ENCODE measurements around the gene RBM24. TPM values are rescaled to one million over a fixed set of nuclear protein-coding genes. Genes with fewer than 3 reads are reported as not detected.

Gene RBM24
- total RNA-seq, 1 experiment from 2014 or later, result 0.24 TPM

DNA sequence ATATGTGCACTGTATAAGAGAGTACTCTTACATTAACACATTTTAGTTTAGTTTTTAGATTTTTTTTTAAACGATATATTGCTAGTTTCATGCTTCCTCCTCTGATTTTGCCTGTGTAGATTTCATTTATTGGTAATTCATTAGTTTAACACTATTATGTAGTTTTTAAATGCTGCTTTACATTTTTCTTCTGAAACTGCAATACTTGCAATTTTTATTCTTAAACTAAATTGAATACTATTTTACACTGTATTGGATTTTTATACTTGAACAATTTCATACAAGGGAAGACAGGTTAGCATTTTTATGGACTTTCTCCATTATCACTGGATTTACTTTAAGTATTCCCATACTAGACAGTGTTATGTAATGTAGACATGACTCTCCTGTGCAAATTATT is 12.2 kb downstream of the RBM24 start:
- ChIA-PET CTCF (no interaction called here), POLR2A (ENCODE audit: low non-redundant PET) (no interaction called here)
- intact Hi-C loops (cut with micrococcal nuclease; ENCODE audit: unreplicated experiment), result no loop called here
- no TSS peak for BruUV-seq (replicated peaks)
- no peaks in the 10 kb centered on the region for H3K36me3 ChIP-seq (ENCODE audit: insufficient read depth, low read length, poor library complexity, severe bottlenecking)
- H3K4me3 ChIP-seq (ENCODE audit: low read depth, low read length, poor library complexity, severe bottlenecking), result no peak overlapping the region
- no peaks in the 10 kb centered on the region for H3K4me1 ChIP-seq (ENCODE audit: insufficient read depth, low read length, poor library complexity, severe bottlenecking)
- H3K27ac ChIP-seq (ENCODE audit: low read depth, low read length, poor library complexity, severe bottlenecking), result no peak overlapping the region
- no peaks in the 10 kb centered on the region for H3K9me3 ChIP-seq (ENCODE audit: low read depth, low read length, poor library complexity, severe bottlenecking)
- TF ChIP-seq, protein P1, sequence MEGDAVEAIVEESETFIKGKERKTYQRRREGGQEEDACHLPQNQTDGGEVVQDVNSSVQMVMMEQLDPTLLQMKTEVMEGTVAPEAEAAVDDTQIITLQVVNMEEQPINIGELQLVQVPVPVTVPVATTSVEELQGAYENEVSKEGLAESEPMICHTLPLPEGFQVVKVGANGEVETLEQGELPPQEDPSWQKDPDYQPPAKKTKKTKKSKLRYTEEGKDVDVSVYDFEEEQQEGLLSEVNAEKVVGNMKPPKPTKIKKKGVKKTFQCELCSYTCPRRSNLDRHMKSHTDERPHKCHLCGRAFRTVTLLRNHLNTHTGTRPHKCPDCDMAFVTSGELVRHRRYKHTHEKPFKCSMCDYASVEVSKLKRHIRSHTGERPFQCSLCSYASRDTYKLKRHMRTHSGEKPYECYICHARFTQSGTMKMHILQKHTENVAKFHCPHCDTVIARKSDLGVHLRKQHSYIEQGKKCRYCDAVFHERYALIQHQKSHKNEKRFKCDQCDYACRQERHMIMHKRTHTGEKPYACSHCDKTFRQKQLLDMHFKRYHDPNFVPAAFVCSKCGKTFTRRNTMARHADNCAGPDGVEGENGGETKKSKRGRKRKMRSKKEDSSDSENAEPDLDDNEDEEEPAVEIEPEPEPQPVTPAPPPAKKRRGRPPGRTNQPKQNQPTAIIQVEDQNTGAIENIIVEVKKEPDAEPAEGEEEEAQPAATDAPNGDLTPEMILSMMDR (conservative IDR thresholded peaks at IDR 0.05; ENCODE audit: low read depth, low read length), result no peak
- no peak for TF ChIP-seq EZH2 (IDR thresholded peaks at IDR 0.05; ENCODE audit: borderline replicate concordance, low read depth, low read length, poor library complexity, severe bottlenecking)
- peaks cover 10% of the 10 kb centered on the region for H3K27me3 ChIP-seq (replicated peaks; ENCODE audit: insufficient read depth, low read depth, low read length, poor library complexity)
- DNase-seq (ENCODE audit: low spot score), result no peak

GRCh38 chr6:17297271-17298080 is 16.3 kb downstream of the RBM24 start:
- Histone ChIP-seq H3K27ac (ENCODE audit: low read depth, low read length, poor library complexity, severe bottlenecking) (no peak overlapping the region), H3K9me3 (ENCODE audit: low read depth, low read length, poor library complexity, severe bottlenecking) (no peaks in the 10 kb centered on the region), H3K36me3 (ENCODE audit: insufficient read depth, low read length, poor library complexity, severe bottlenecking) (no peaks in the 10 kb centered on the region), H3K4me1 (ENCODE audit: insufficient read depth, low read length, poor library complexity, severe bottlenecking) (no peaks in the 10 kb centered on the region), H3K27me3 (replicated peaks; ENCODE audit: insufficient read depth, low read depth, low read length, poor library complexity) (no peaks in the 10 kb centered on the region), H3K4me3 (ENCODE audit: low read depth, low read length, poor library complexity, severe bottlenecking) (no peak overlapping the region)
- ChIA-PET CTCF (no interaction called here), POLR2A (ENCODE audit: low non-redundant PET) (no interaction called here)
- DNase-seq (ENCODE audit: low spot score), result no peak
- intact Hi-C loops (cut with micrococcal nuclease; ENCODE audit: unreplicated experiment), result no loop called here
- TF ChIP-seq EZH2 (IDR thresholded peaks at IDR 0.05; ENCODE audit: borderline replicate concordance, low read depth, low read length, poor library complexity, severe bottlenecking), result no peak
- TF ChIP-seq, protein P1 (conservative IDR thresholded peaks at IDR 0.05; ENCODE audit: low read depth, low read length), result no peak
- no TSS peak for BruUV-seq (replicated peaks)

DNA sequence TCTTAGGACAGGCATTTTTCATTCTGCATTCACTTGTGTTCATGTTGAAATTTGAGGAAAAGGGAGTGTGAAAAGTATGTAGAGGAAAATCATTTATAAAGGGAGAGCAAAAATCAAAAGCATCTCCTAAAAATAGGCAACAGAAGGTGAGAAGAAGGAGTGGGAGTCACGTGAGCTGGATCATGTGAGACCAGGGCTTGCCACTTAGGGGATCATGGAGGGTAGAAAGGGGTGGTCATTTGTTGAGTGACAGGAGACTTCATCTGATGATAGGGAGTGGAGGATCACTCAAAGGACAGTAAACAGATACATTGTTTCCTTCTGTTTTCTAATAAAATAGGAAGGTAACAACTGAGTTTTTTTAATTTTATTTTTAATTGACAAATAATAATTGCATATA is 17.1 kb downstream of the RBM24 start:
- TF ChIP-seq EZH2 (IDR thresholded peaks at IDR 0.05; ENCODE audit: borderline replicate concordance, low read depth, low read length, poor library complexity, severe bottlenecking), result no peak
- TF ChIP-seq, protein P1 (conservative IDR thresholded peaks at IDR 0.05; ENCODE audit: low read depth, low read length), result no peak
- H3K4me3 ChIP-seq (ENCODE audit: low read depth, low read length, poor library complexity, severe bottlenecking), result no peak overlapping the region
- no peaks in the 10 kb centered on the region for H3K27me3 ChIP-seq (replicated peaks; ENCODE audit: insufficient read depth, low read depth, low read length, poor library complexity)
- H3K36me3 ChIP-seq (ENCODE audit: insufficient read depth, low read length, poor library complexity, severe bottlenecking), result no peaks in the 10 kb centered on the region
- no peak overlapping the region for H3K27ac ChIP-seq (ENCODE audit: low read depth, low read length, poor library complexity, severe bottlenecking)
- no TSS peak for BruUV-seq (replicated peaks)
- H3K4me1 ChIP-seq (ENCODE audit: insufficient read depth, low read length, poor library complexity, severe bottlenecking), result no peaks in the 10 kb centered on the region
- intact Hi-C loops (cut with micrococcal nuclease; ENCODE audit: unreplicated experiment), result no loop called here
- DNase-seq (ENCODE audit: low spot score), result no peak
- CTCF ChIA-PET, result no interaction called here
- no peaks in the 10 kb centered on the region for H3K9me3 ChIP-seq (ENCODE audit: low read depth, low read length, poor library complexity, severe bottlenecking)
- POLR2A ChIA-PET (ENCODE audit: low non-redundant PET), result no interaction called here

All from A673 (cell line).